ENCODE results near the gene TRIM33. TPM values are rescaled to one million over a fixed set of nuclear protein-coding genes. Genes with fewer than 3 reads are reported as not detected.

TRIM33 gene
- total and polyA plus RNA-seq, 2 of the 13 experiments (the other 11 are each of a cell fraction or from before 2014, with no cell fraction given) = 35.5 to 42.2 TPM

DNA sequence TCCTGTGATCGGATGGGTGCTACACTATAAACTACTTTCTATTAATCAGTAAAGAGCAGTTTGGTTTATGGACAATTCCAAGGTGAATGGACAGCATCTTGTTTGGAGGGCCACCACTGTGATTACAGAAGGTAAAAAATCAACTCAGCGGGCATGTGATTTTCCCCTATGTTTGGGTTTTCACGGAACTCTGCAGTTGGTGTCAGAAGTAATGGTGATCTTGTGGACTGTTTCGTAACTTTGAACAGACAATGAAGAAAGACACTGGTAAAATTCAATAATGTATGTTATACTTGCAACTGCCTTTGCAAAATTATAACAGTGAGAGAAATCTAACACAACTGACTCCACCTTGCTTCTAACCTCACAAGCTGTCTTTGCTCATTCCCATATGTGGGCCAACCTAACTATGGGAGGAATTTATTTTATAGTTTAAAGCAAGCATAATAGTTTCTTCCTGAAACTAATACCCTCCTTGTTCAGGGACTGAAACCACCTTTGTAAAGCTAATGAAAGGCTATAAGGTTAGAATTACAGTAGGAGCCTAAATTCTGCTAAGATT lies 53.2 kb downstream of the TRIM33 start (continued):
- TF ChIP-seq ZBTB2 (CRISPR knock-in tag; IDR thresholded peaks at IDR 0.05; ENCODE audit: low read depth) (no peak), POLR2AphosphoS5 (IDR thresholded peaks at IDR 0.05; ENCODE audit: low read depth, low read length) (no peak), AKAP8 (CRISPR knock-in tag; IDR thresholded peaks at IDR 0.05) (no peak), TARDBP (CRISPR knock-in tag; IDR thresholded peaks at IDR 0.05) (no peak), KLF9 (CRISPR knock-in tag; IDR thresholded peaks at IDR 0.05; ENCODE audit: low read depth) (no peak), ARID3A (IDR thresholded peaks at IDR 0.05; ENCODE audit: low read depth, low read length) (no peak), ZNF263 (CRISPR knock-in tag; IDR thresholded peaks at IDR 0.05) (no peak), PRDM15 (CRISPR knock-in tag; IDR thresholded peaks at IDR 0.05) (no peak), ZNF800 (CRISPR knock-in tag; IDR thresholded peaks at IDR 0.05) (no peak), RFX5 (IDR thresholded peaks at IDR 0.05; ENCODE audit: low read depth, low read length) (no peak), GFI1 (CRISPR knock-in tag; IDR thresholded peaks at IDR 0.05; ENCODE audit: borderline replicate concordance) (no peak), ZNF10 (CRISPR knock-in tag; IDR thresholded peaks at IDR 0.05; ENCODE audit: borderline replicate concordance, low read depth) (no peak), ZNF776 (CRISPR knock-in tag; IDR thresholded peaks at IDR 0.05) (no peak), ETV5 (CRISPR knock-in tag; IDR thresholded peaks at IDR 0.05; ENCODE audit: borderline replicate concordance) (peak; percentile 16; the same call in 1 of the 2 replicates), TMF1 (CRISPR knock-in tag; IDR thresholded peaks at IDR 0.05; ENCODE audit: low read depth) (no peak), NFKBIZ (CRISPR knock-in tag; IDR thresholded peaks at IDR 0.05) (no peak), ZNF101 (CRISPR knock-in tag; IDR thresholded peaks at IDR 0.05; ENCODE audit: borderline replicate concordance, low read depth) (no peak), ZBTB3 (CRISPR knock-in tag; IDR thresholded peaks at IDR 0.05; ENCODE audit: borderline replicate concordance, low read depth) (no peak), ZMYM4 (CRISPR knock-in tag; IDR thresholded peaks at IDR 0.05) (no peak), ZKSCAN1 (IDR thresholded peaks at IDR 0.05; ENCODE audit: low read length) (no peak), TSC22D2 (CRISPR knock-in tag; IDR thresholded peaks at IDR 0.05; ENCODE audit: borderline replicate concordance) (no peak), PCBP1 (IDR thresholded peaks at IDR 0.05; ENCODE audit: borderline replicate concordance, low read depth, low read length) (no peak)
- TF ChIP-seq, protein P1, sequence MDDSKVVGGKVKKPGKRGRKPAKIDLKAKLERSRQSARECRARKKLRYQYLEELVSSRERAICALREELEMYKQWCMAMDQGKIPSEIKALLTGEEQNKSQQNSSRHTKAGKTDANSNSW (CRISPR knock-in tag; IDR thresholded peaks at IDR 0.05; ENCODE audit: borderline replicate concordance) = no peak
